HG02938 (cell line): ENCODE results near the gene TRPM1.

Experiments used
- ATAC-seq: cut with Tn5 transposase; IDR thresholded peaks from one replicate; pipeline ENCODE4 v1.9.1; 2021; ENCODE audit warnings: mild to moderate bottlenecking, moderate library complexity; ENCODE audit not compliant: unreplicated experiment

Gene TRPM1

DNA sequence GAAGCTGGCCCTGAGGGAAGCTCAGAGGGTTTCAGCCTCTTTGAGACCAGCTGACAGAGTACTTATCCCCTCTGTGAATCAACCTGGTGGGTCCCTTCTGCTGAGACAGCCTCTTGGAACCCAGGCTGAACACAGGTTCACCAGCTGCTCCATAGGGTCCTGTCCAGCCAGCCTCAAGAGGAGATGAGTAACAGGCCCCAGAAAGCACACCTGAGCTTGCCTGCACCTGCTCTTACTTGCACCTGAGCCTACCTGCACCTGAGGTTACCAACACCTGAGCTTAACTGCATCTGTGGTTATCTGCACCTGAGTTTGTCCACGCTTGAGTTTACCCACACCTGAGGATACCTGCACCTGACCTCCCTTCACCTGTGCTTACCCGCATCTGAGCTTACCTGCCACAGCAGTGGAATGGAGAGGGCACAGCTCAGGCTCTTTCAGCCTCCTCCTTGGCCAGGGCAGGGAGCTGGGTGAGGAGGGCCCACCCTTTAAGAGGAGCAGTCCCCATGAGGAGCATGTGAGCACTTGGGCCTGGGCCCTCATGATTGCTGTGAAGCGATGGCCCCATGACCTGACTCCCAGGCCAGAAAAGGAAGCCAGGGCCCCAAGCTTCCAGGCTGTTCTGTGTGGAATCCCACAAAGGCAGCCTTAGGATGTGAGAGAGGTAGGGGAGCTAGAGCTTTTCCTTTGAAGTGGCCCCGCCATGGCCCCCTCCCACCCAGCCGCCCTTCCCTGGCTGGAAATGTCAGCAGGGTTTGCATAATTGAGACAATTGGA, at the start of gene TRPM1:
Gene TRPM1 (minus strand): TSS at position 464 of the 777 bp plus-strand sequence. CDS start 20,370 bp downstream, outside the sequence.
- ATAC-seq = no peak

GRCh38 chr15:31150732-31151231, 49.3 kb upstream of the TRPM1 start:
- ATAC-seq = no peak

DNA sequence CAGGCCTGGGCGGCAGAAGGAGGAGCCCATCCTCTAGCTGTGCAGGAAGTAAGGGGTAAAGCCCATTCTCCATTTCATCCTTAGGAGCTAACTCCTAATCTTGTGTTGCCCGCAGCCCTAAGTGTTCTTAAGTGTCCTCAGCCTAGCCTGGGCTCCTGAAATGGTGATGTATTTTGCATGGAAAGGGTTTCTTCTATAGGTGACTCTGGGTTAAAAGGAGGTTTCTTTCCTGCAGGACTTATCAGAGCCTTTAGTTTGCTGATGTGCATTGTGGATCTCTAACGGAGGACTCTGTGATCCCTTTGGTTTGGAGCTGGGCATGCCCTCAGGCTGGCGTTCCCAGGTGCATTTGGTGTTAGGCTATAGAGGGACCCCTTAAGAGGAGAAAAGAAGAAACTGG, 48.5 kb upstream of the TRPM1 start:
- ATAC-seq = no peak

DNA sequence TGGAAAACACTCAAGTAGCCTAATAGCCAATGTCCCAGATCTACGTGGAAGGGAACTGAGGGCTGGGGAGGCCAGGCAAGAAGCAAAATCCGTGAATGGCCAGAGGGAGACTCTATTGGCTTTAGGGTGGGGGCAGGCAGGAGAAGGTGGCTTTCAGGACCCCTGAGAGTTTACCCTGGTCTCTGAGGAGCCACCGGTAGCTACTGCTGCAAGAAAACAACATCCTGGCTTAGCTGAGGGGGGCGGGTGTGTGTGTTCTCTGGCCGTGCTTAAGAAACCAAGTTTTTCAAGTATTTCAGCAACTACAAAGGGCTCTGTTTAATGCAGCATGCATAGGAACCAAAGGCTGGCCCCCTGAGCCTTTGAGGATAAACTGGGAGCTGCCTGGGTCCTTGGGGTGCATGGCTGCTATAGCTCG, 47.6 kb upstream of the TRPM1 start:
- ATAC-seq = no peak

GRCh38 chr15:31148297-31149087, 47.0 kb upstream of the TRPM1 start:
- no peak for ATAC-seq

DNA sequence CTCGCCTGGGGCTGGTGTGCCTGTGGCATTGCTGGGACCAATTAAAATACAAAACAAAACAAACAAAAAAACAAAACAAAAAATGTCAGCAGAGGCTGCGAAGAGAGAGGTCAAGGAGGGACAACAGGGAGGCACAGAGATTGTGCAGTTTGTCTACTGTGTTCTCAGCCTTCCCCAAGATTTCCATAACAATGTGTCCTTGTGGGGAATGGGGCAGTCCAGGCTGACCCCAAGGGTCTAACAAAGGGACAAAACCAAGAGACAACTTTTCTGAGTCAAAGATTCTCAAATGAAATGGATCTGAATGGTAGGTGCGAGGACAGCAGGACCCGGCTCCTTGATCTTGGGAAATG, 46.4 kb upstream of the TRPM1 start:
- ATAC-seq = no peak

- no peak for ATAC-seq
Measured at GRCh38 chr15:31147456-31147855, 45.9 kb upstream of the TRPM1 start.

DNA sequence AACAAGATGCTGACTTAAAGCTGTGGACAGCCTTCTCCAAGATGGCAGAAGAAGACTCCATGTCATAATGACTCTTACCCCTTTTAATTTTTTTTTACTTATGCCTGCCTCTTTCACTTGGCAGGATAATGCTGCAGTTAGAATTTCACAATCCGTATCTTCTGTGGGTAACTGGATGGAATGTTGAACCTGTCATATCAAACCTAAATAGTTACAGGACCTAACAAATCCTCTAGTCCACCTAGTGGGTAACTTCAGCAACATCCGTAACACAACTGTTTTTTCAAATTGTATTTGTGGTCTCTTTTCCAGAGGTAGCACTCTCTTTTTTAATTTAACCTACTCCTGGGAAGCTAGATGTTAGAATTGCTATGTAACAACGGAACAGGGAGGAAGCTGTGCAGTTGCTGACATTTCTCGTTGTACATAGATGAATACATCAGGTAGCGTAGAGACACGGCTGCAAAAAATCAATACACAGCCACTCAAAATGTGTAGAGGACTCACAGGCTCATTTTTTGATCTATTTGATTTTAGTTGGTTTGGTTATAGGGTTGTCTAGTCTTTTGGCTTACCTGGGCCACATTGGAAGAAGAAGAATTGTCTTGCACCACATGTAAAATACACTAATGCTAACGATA, 43.9 kb upstream of the TRPM1 start:
- no peak for ATAC-seq

- no peak for ATAC-seq
Measured at GRCh38 chr15:31141792-31142191, 40.3 kb upstream of the TRPM1 start.

GRCh38 chr15:31136607-31137328, 35.2 kb upstream of the TRPM1 start:
- ATAC-seq = no peak

DNA sequence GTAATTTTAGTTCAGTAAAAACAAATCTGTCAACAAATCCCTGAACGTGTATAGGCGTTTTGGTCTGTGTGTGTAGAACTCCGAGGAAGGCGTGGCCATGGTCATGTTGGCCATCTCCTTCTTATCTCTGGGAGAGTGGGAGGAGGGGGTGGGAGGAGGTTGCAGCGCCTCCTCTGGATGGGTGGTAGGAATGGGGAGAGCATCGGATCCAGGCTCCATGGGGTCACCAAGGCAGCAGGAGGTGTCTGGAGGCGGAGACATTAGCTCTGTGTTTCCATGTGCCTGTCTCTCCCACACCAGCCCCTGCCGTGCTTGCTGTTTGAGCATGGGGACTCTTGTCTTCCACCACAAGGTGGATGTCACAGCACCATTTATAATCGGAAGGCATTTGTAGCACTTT, 34.5 kb upstream of the TRPM1 start:
- no peak for ATAC-seq

DNA sequence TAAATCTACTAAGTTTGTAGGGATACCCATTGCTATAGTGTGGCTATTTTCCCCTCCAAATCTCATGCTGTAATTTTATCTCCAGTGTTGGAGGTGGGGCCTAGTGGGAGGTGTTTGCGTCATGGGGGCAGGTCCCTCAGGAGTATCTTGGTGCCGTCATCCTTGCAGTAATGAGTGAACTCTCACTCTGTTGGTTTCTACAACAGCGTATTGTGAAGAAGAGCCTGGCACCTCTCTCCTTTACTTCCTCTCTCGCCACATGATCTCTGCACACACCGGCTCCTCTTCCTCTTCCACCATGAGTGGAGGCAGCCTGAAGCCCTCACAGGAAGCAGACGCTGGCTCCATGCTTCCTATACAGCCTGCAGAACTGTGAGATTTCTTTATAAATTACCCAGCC, 34.0 kb upstream of the TRPM1 start:
- no peak for ATAC-seq

- no peak for ATAC-seq
Measured at GRCh38 chr15:31133890-31134289, 32.4 kb upstream of the TRPM1 start.

GRCh38 chr15:31131853-31132375, 30.4 kb upstream of the TRPM1 start:
- ATAC-seq = no peak

GRCh38 chr15:31130576-31131237, 29.2 kb upstream of the TRPM1 start:
- ATAC-seq = no peak

DNA sequence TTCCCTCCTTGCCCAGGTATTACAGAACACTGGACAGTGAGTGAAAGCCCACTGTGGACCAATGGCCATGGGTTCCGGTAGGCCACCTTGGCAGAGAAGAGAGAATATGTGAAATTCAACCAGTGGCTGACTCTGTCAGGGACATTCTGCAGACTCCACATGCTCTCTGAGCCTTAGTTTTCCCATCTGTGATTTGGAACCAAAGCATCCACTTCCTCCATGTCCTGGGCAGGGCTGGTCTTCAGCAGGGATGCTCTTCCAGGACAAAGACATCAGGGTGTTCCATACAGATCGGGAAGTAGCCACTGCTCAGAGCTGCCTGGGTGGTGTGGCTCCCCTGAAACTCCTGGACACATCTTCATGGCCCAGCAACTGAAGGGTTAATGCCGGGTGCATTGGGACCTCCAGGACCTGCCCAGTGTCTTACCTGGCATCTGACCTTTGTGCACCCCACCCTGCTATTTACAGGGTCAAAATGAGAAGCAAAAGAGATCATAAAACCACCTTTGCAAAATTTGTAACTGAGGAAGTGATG, 28.3 kb upstream of the TRPM1 start:
- no peak for ATAC-seq

DNA sequence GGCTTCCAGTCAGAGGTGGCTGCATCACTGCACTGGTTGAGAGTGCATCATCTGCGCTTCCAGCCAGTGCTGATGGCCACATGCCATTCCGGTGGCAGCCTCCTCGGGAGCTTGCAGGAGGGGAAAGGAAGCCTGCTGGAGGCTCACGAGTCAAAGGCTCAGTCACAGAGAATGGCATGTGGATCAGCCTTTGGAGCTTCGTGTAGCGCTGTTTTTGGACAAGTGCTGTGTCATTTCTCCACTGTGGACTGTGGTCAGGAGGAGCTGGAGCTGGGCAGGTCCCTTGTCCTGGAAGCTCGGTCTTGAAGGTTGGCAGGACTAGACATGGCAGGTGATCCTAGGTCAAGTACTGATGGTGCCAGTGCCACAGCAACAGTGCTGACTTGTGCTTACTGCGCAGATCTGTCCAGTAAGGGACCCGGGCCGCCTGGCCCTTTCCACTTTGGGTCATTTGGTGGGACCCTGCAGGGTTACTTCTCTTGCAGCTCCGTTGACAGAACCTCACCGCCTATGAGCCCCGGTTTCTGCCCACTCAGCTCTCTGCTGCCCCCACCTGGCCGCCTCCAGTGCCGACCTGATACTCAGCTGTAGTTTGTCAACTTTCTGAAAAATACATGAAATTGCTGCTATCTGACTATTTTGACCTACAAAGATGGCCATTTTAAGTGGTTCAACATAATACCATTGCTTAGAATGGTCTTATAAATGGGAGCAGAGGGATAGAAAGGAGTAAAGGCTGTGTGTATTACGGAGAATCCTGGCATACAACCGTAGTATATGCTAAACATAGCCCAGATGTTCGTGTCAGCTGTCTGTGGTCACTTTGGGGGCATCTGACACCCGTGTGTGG, 27.6 kb upstream of the TRPM1 start:
- ATAC-seq = no peak

DNA sequence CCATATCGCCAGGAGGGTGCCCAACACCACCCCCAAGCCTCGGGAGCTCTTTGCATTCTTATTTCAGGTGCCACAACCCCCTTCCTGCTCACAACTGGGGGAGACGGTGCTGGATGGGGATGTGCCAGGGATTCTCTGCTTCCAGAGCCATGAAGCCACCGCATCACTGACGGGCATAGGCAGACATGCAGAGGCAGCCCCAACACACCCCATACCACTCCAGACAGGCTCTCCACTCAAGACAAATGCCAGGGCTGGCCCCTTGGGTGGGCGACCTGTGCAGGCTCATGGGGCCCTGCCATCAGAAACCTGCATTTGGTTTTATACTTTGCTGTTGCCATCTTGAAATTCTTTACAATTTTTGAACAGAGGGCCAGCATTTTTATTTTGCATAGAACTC, 27.0 kb upstream of the TRPM1 start:
- ATAC-seq = no peak
